NB4 (cell line): ENCODE measurements around the gene KCMF1.
"Not testable (repeated sequence)": the region's sequence is repeated elsewhere in the genome, so short reads cannot be mapped to it uniquely, and the experiment has no call there.

Experiments used
- DNase-seq: peaks from one replicate; pipeline ENCODE4 v3.0.0; 2010; ENCODE audit warnings: low read depth
- H3K4me3 ChIP-seq: one replicate; pipeline ENCODE4 v1.5.1; 2011; ENCODE audit warnings: mild to moderate bottlenecking, low read depth, low read length, moderate library complexity
- CTCF ChIP-seq: IDR thresholded peaks from one replicate; pipeline ENCODE4 v1.5.1; 2012; ENCODE audit warnings: low read depth, low read length
- MAX ChIP-seq: IDR thresholded peaks from 2 replicates; pipeline ENCODE4 v1.6.1; 2011; ENCODE audit warnings: low read depth, low read length
- MYC ChIP-seq: IDR thresholded peaks from 2 replicates; pipeline ENCODE4 v1.6.1; 2011; ENCODE audit warnings: low read depth, low read length
- POLR2A ChIP-seq: IDR thresholded peaks from 2 replicates; pipeline ENCODE4 v1.6.1; 2011; ENCODE audit warnings: mild to moderate bottlenecking; ENCODE audit not compliant: insufficient read length; ENCODE audit errors: extremely low read depth

The KCMF1 gene

GRCh38 chr2:84942964-84943421 lies 28.0 kb upstream of the KCMF1 start:
- no peak for DNase-seq
- TF ChIP-seq MAX, result no peak
- no peak for TF ChIP-seq CTCF
- TF ChIP-seq MYC, result no peak
- no peak for TF ChIP-seq POLR2A
- no peak overlapping the region for H3K4me3 ChIP-seq

GRCh38 chr2:84944295-84944909 lies 26.6 kb upstream of the KCMF1 start:
- DNase-seq, result no peak
- H3K4me3 ChIP-seq, result no peak overlapping the region
- TF ChIP-seq POLR2A (no peak), MAX (no peak), CTCF (no peak), MYC (no peak)

GRCh38 chr2:84945838-84946203 lies 25.1 kb upstream of the KCMF1 start:
- not testable (repeated sequence) for DNase-seq, H3K4me3 ChIP-seq

GRCh38 chr2:84946204-84947009 lies 24.6 kb upstream of the KCMF1 start:
- DNase-seq, result peak; percentile 90
- no peak for TF ChIP-seq MAX
- peak; percentile 11 for TF ChIP-seq CTCF
- peak overlapping the region; percentile 4 for H3K4me3 ChIP-seq

- no peak overlapping the region for H3K4me3 ChIP-seq
- DNase-seq, result no peak
- TF ChIP-seq MAX, result no peak
- TF ChIP-seq MYC, result no peak
- no peak for TF ChIP-seq POLR2A
- no peak for TF ChIP-seq CTCF
Observed at GRCh38 chr2:84947010-84947593, 23.9 kb upstream of the KCMF1 start.

GRCh38 chr2:84953535-84953934 lies 17.4 kb upstream of the KCMF1 start:
- DNase-seq, result no peak
- TF ChIP-seq CTCF (no peak), MYC (no peak), MAX (no peak), POLR2A (no peak)
- no peak overlapping the region for H3K4me3 ChIP-seq
